Raji (cell line): ENCODE data around the gene INPP5A.

ENCODE experiments used
- POLR2A ChIP-seq: IDR thresholded peaks from 2 replicates; pipeline ENCODE4 v1.6.1; 2011; ENCODE audit warnings: low read depth, low read length, control low read depth; ENCODE audit not compliant: insufficient read depth

INPP5A gene

DNA sequence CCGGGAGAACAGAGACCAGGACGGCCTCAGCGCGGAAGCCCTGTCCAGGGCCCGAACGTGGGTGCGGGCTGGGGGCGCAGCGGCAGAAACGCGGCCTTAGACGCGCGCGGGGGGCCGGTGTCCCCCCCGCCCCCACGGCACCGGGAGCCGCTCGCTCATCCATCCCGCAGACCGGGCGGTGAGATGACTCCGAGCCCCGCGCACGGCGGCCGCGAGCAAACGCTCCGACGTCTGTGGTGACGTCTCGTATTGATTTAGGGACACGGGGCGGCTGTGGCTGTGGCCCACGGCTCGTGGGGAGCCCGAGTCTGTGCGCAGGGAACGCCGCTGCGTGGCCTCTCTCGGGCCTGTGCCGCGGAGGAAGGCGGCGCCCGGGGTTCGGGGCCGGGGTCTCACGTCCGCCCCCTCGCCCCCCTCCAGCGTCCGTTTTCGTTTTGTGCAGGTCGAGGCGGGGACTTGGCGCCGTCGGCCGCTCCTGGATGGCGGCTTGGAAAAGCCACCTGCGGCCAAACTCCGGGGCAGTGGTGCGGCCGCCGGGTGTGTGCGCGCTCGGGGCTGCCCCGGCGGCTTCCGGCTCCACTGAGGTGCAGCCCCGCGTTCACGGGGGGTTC lies 249.4 kb downstream of the INPP5A start:
- TF ChIP-seq POLR2A, result no peak

DNA sequence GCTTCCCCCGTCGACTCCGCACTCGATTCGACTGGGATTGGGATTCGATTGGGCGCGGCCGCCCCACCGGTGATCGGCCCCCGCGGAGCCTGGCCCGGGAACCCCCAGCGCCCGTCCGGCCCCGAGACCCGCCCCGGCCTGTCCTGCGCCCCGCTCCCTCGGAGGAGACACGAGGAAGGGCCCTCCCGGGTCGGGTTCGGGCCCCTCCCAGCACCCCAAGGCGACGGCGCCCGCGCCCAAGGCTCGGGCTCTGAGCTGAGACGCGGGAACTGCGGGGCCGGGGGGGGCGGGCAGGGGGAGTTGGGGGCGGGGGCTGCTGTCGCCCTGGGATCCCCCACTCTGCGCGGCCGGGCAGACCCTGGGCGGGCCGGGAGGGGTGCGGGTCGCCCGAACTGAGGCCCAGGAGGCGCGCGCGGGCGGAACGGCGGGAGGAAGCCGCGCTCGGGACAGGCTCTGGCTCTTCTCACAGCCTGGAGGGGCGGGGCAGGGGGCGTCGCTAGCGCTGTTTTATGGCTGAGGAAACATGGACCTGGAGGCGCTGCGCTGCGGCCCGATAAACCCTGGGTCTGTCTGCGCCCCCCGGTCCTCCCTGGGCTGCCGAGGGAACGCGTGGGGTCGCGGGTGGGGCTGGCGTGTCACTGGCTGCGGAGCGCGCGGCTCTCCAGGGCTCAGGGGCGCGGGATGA lies 250.1 kb downstream of the INPP5A start:
- TF ChIP-seq POLR2A, result no peak

DNA sequence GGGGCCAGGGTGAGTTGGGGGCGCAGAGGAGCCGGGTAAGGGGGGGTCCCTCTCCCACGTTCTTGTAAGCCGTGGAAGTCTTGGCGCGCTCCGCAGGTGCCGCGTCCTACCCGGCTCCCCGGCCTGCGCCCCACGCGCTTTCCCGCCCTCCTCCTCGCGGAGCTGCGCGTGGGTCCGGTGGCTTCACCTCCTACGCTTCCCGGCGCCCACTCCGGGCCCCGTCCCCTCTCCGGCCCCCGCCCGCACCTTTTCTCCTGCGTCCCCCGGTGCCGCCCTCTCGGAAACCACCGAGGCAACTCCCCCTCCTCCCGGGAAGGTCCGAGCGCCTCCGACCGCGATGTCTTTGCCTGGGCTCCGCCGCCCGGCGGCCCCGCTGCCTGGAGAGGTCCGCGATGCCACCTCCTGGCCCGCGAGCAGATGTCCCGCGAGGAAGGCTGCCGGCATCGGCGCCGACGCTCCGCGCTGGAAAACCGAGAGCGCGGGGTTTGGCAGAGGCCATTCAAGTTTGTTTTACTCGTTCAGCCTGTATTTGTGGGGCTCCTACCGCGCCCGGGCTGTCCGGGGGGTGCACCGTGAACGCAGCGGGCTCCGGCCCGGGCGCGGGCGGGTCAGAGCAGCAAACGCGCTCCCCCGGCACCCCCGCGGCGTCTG lies 250.7 kb downstream of the INPP5A start:
- no peak for TF ChIP-seq POLR2A

DNA sequence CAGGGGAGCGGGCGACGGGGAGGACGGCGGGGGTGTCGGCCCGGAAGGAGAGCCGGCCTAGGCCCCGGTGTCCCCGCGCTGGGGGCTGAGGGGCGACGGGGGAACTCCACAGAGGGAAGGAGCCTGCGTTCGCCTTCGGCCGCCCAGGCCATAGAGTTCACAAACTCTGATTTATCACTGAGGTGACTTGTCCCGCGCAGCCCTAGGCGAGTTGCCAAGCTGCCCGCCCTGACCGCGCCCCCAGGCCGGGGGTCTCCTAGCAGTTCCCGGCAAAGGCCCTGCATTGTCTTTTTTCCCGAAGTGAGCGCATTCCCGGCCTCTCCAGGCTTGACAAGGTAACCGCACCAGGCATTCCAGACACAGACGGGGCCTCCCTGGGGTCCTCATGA lies 251.2 kb downstream of the INPP5A start:
- TF ChIP-seq POLR2A, result no peak

DNA sequence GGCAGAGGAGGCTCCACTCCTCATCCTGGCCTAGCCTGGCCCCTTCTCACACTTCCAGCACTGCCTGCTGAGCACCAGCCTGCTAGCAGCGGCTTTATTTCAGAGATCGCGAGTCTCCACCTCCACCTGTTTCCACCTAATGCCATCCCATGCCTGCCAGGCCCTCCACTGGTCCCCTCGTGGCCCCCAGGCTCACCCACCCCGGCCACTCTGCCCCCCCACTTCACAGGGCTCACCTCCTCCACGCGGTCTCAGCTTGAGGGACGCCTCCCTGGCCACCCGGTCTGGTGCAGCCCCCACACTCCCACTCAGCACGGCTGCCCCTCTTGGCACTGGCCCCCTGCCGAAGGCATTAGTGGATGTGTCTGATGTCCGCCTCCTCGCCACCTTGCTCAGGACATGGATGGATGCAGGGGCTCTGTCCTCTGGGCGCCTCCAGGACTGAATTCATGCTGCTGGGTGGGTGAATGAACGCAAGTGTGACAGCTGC lies 252.1 kb downstream of the INPP5A start:
- no peak for TF ChIP-seq POLR2A

DNA sequence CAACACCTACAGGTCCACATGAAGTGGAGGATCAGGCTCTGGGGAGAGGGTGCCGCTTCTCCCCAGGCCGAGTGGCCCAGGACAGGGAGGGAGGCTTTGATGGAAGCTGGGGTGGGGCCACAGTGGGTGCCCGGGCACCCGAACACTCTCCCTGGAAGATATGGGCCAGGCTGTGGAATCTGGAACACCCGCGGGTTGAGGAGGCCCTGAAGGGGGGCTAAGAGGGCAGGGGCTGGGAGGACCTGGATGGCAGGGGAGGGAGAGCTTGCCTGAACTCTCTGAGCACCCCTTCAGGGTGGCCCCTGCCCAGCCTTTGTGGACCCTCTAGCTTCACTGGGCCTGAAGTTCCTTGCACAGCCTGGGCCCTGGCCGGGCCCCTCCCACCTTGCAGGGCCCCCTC lies 252.9 kb downstream of the INPP5A start:
- no peak for TF ChIP-seq POLR2A

DNA sequence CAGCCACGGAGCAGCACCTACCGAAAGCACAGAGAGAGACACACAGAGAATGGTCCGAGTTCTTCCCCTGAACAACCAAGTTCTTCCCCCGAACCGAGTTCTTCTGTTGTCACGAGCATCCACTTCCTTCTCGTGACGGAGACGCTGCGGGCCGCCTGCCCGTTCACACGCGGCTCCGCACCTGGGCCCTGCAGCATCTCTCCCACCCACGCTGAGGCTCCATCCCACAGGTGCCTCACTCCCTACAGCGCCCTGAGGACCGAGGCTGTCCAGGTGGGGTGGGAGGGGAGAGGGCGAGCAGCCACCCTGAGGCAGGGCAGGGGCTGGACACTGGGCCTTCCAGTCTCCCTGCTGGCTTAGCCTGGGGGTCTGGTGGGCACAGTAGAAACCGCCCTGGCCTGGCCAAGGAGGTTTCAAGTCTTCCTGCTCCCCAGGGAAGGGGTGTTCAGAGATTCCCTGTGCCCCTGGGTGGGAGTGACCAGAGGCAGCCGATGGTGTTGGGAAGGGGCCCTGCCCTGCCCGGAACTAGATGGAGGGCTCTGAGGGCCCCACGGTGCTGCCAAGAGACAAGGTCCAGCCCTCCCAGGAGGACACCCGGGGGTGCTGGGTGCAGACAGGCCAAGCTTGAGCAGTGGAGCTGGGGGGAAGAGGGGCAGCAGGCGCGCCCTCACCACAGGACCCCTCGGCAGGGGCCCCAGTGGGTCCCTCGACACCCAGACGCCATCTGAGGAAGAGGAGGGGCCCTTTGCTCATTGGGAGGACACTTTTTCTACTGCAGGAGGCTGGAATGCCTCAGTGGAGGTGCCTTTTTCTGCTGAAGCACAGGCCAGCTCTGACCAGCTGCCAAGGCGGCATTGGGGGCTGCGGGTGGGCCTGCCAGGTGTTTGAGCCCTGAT lies 253.6 kb downstream of the INPP5A start:
- no peak for TF ChIP-seq POLR2A

DNA sequence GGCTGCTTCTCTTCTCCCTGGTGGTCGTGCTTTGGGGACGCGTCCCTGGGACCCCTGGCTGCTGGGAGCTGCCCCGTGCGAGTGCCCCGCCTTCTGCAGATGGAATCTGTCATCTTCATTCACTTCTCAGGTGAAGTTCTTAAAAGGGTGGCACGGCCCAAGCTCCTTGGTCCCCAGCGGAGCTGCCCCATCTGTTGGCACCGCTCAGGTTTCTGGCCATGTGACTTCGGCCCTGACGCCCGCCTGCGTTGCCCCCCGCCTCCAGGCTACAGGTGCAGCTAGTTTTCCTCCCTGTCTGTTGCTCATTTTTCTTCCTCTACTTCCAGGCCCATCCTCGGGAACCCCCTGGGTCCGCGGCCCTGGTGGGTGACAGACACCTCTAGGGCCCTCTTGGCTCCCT lies 255.2 kb downstream of the INPP5A start:
- TF ChIP-seq POLR2A, result no peak

DNA sequence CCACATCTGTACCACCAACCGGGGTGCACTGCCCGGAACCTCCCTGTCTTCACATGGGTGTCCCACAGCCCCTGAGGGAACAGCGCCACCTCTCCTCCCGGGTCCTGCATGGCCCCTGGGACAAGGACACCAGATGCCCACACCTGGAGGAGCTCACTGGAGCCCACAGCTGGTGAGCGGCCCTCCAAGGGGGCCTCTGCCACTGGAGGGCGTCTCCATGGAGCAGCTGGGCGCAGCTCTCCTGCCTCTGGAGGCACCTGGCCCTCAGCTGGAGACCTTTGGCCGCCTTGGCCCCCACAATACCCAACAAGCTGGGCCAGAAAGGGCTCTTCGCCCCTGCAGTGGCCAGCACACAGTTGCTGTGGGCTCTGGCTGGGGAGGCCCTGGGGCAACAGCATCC lies 255.6 kb downstream of the INPP5A start:
- TF ChIP-seq POLR2A, result no peak

DNA sequence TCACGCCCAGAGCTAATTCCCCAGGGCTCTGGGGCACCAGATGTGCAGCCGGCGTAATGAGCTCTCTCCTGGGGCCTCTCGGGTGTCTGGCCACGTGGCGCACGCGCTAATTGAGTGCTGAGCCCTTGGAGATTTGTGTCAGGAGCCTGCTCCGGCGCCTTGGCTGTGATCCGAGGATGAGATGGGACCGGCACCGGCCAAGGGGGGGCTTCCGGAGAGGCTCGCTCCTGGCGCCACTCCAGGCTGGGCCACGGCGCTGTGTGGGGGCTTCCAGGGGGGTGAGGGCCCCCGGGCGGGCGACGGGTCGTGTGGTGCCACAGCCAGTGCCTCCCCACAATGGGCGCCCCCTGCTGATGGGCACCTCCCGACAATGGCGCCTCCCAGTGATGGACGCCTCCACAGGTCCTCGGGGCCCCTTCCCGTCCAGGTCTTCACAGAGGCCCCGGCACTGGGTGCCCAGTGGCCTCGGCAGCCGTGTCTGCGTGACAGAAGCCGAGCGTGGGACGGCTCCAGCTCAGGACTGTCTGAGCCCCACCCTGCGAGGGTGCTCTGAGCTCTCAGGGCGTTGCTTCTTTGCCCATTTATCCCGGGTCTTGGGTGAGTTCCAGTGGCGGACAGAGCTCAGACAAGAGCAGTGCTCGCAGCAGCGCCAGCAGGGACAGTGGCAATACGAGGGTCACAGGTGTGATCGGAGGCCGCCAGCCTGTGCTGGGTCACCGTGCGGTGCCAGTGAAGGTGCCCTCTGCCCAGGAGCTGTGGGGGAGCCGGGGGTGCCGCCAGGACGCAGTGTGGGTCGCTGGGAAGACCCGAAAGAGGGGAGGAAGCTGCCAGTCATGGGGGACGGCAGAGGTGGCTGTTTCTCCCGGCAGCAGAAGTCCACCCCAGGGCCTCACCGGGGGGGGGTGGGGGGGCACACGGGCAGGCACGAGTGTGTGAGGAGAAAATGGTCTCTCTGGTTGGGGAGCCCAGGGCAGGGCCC lies 256.6 kb downstream of the INPP5A start:
- TF ChIP-seq POLR2A, result no peak

DNA sequence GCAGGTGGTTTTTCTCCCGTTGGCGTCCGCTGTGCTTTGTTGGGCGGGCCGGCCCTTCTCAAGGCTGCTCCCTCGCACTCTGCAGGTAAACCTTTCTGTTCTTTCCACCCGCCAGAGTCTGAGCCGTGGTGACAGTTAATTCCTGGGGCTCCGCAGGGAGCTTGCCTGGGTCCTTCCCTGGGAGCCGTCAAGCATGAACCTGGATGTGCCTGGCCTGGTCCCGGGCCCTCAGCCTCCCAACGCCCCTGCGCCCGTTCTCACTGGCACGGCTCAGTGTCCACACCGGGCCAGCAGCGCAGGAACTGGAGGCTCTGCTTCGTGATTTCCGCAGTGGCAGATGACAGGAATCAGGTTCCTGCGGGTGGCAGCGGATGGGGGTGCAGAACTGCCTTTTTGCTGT lies 259.3 kb downstream of the INPP5A start:
- no peak for TF ChIP-seq POLR2A

DNA sequence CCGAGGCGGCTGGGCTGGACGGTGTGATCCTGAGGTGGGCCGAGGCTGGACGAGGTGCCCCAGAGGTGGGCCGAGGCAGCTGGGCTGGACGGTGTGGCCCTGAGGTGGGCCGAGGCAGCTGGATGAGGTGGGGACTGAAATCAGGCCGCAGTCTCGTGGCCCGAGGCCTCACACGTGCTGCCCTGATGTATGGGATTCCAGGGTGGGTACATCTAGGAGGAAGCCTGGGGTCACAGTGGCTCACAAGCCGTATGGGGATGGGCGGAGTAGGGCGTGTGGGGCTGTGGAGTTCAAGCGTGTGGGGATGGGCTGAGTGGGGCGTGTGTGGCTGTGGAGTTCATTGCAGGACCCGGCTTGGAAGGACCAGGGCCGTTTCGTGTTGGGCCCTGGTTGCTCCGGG lies 260.8 kb downstream of the INPP5A start:
- TF ChIP-seq POLR2A, result no peak

DNA sequence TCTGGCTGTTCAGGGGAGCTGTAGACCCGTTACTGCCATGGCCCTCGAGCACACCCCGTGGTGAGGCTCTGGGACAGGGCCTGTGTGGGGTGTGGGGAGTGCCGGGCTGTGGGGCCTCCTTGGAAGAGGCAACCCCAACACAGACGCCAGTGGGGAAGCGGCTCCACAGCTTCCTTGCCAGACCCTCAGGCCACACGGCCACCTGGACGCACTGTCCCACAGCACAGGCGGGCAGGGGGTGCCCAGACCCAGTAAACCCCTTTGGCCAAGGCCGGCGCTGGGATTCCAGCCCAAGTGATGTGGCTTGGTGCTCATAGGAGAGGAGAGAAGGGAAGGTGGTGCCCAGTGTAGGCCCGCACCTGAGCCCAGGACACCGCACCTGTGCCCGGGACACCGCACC lies 261.3 kb downstream of the INPP5A start:
- no peak for TF ChIP-seq POLR2A

DNA sequence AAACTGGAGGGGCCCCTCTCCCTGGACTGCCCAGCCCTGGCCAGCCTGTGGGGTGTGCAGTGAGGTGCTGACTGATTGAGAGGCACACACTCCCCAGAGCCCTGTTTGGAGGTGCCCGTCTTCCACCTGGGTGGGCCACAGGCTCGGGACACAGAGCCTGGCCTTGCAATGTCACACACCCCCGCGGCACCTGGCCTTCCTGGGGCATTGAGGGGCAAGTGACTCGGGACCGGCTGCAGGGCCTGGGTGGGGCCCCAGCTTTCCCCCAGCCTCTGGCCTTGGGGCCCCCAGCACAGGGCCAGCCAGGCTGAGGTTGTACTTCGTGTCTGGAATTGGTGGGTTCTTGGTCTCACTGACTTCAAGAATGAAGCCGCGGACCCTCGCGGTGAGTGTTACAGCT lies 262.3 kb downstream of the INPP5A start:
- TF ChIP-seq POLR2A, result no peak
